Stimulated activated naive B cell treated with anti-CD40 and anti-IgM and Interleukin-4, amounts not matched to agents 10 μg/mL and 1 μg/mL and 100 μg/mL, for 72 hours (primary cell): Measurements from ENCODE around the gene IRF6.

Experiments
- ATAC-seq, 2 donors: fragments of 150-1000 bp; cut with Tn5 transposase; replicated peaks; 2 replicates each; pipeline ENCODE4 v1.10.0; 2021; ENCODE audit warnings: moderate library complexity in 1 of 2
- DNase-seq: peaks from one replicate; pipeline ENCODE4 v3.0.0; 2021
- H3K27ac Mint-ChIP-seq: one replicate; pipeline ENCODE4 v1.8.0; 2022; ENCODE audit warnings: mild to moderate bottlenecking, mixed read lengths
- H3K27me3 Mint-ChIP-seq, 2 donors: one replicate each; pipeline ENCODE4 v1.8.0; 2022; ENCODE audit warnings: mixed read lengths in 2 of 2
- H3K36me3 Mint-ChIP-seq, 2 donors: one replicate each; pipeline ENCODE4 v1.8.0; 2022; ENCODE audit warnings: mixed read lengths in 2 of 2, mild to moderate bottlenecking in 1 of 2
- H3K4me1 Mint-ChIP-seq, 2 donors: one replicate each; pipeline ENCODE4 v1.8.0; 2022; ENCODE audit warnings: mixed read lengths in 2 of 2, mild to moderate bottlenecking in 1 of 2
- H3K4me3 Mint-ChIP-seq, 2 donors: one replicate each; pipeline ENCODE4 v1.8.0; 2022; ENCODE audit warnings: mild to moderate bottlenecking in 2 of 2, mixed read lengths in 2 of 2, moderate library complexity in 1 of 2
- H3K9me3 Mint-ChIP-seq, 2 donors: one replicate each; pipeline ENCODE4 v1.8.0; 2022; ENCODE audit warnings: mixed read lengths in 2 of 2, mild to moderate bottlenecking in 1 of 2

IRF6 gene

DNA sequence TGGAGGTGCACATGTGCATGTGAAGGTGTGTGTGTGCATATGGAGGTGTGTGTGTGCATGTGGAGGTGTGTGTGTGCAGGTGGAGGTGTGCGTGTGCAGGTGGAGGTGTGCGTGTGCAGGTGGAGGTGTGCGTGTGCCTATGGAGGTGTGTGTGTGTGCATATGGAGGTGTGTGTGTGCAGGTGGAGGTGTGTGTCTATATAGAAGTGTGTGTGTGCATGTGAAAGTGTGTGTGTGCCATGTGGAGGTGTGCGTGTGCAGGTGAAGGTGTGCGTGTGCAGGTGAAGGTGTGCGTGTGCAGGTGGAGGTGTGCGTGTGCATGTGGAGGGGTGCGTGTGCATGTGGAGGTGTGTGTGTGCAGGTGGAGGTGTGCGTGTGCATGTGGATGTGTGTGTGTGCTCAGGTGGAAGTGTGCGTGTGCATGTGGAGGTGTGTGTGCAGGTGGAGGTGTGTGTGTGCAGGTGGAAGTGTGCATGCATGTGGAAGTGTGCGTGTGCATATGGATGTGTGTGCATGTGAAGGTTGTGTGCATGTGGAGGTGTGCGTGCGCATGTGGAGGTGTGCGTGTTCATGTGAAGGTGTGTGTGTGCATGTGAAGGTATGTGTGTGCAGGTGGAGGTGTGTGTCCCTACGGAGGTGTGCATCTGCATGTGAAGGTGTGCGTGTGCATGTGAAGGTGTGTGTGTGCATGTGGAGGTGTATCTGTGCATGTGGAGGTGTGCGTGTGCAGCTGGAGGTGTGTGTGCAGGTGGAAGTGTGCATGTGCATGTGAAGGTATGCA is 35.1 kb downstream of the IRF6 start:
- no peak for ATAC-seq
- Mint-ChIP-seq H3K36me3 (peaks cover 40 to 47% of the 10 kb centered on the region in 2 donors), H3K4me1 (peaks cover 12 to 47% of the 10 kb centered on the region in 2 donors), H3K27me3 (no peaks in the 10 kb centered on the region), H3K9me3 (no peaks in the 10 kb centered on the region), H3K4me3 (no peak overlapping the region), H3K27ac (no peak overlapping the region)
- DNase-seq, result no peak

DNA sequence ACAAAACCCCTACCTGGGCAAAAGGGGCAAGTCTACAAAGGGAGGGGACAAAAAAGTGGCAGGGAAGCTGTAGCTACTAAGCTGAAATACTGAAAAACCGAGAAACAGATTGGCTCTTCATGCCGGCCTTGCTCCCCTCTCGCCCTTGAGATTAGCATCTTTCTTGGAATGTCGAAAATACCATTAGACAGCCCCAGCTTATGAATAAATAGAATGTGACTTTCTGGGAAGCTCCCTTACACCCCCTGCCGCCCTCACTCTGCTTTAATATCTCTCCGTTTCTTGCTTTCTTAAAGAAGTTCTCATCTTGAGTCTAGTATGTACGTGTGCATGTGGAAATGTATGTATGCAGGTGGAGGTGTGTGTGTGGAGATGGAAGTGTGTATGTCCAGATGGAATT is 36.0 kb downstream of the IRF6 start:
- peaks cover 12 to 41% of the 10 kb centered on the region in 2 donors for H3K4me1 Mint-ChIP-seq
- H3K4me3 Mint-ChIP-seq, result no peak overlapping the region
- H3K36me3 Mint-ChIP-seq, result peaks cover 35 to 40% of the 10 kb centered on the region in 2 donors
- no peaks in the 10 kb centered on the region for H3K9me3 Mint-ChIP-seq
- no peak for ATAC-seq
- no peaks in the 10 kb centered on the region for H3K27me3 Mint-ChIP-seq
- no peak overlapping the region for H3K27ac Mint-ChIP-seq
- DNase-seq, result no peak

DNA sequence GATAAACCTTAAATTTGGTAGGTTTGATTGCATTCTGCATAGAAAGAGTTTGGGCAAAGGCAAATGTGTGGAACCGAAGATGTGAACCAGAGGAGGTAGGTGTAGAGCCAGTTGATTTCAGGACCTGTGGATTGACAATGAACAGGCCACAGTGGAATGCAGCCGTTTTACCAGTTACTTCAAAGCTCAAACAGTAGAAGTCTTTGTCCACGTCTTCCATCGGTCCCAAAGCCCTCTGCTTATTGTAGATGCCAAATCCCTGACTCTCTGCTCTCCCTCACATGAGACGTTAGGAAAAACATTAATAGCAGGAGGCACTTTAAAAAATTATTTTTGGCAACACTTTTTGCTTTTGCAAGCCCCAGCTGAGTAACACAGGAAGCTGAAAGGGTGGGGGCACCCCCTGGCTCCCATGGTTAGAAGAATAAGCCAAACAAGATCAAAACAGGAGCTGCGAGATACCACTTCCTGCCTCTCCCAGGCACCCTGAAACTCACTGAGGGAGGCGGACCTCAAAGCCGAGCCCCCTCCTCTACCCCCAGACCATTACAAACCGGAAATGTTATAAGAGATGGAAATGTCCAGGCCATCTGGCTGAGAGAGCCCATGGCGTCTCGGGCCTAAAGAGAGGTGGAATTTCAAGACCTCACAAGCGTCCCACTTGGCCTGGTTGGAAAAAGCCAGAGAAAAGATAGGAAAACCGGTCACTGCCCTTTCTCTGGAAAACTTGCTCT is 36.6 kb downstream of the IRF6 start:
- H3K4me3 Mint-ChIP-seq, result no peak overlapping the region
- peaks cover 32 to 37% of the 10 kb centered on the region in 2 donors for H3K36me3 Mint-ChIP-seq
- H3K9me3 Mint-ChIP-seq, result no peaks in the 10 kb centered on the region
- H3K27me3 Mint-ChIP-seq, result no peaks in the 10 kb centered on the region
- peaks cover 12 to 36% of the 10 kb centered on the region in 2 donors for H3K4me1 Mint-ChIP-seq
- DNase-seq (peak; percentile 39), ATAC-seq (peak; percentile 60 to 67)
- no peak overlapping the region for H3K27ac Mint-ChIP-seq

DNA sequence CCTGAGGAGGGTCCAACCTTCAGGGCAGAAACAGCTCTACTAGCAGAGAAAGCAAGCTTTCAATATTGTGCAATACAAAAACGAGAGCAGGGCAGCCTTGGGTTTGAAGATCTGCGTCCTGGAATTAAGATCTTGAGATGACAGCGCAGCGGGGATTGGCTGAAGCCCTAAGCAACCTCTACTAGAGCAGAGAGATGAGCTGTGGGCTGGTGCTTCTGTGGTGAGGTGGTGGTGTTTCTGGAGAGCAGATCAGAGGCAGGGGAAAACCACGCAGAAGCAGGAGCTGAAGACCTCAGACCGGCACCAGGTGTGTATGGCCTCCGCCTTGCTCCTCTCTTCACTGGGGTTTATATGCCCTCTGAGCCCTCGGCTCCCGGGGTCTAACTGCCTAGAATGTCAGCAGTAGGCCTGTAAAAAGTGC is 37.6 kb downstream of the IRF6 start:
- Mint-ChIP-seq H3K27ac (no peak overlapping the region), H3K27me3 (no peaks in the 10 kb centered on the region), H3K36me3 (peaks cover 36 to 38% of the 10 kb centered on the region in 2 donors), H3K4me3 (no peak overlapping the region), H3K9me3 (no peaks in the 10 kb centered on the region), H3K4me1 (peaks cover 12 to 34% of the 10 kb centered on the region in 2 donors)
- DNase-seq (peak; percentile 77), ATAC-seq (peak; percentile 95)

DNA sequence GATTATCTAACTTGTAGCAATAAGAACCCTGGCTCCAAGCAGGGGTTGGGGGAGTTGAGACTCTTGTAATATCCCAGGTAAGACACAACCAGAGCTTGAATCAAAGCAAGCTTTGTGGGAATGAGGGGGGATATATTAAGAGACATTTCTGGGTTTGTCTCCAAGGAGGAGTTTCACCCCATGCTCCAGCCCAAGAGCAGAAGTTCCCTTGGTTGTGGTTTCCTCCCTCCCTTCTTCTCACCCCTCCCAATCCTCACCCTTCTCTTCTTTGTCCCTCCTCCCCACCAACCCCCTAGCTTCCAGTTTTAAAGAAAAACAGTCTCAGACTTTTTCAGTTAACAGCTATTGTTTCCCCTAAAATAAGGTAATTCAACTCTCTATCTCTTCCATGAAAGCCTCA is 38.2 kb downstream of the IRF6 start:
- no peak for DNase-seq
- Mint-ChIP-seq H3K36me3 (peaks cover 38 to 39% of the 10 kb centered on the region in 2 donors), H3K9me3 (no peaks in the 10 kb centered on the region), H3K4me3 (no peak overlapping the region), H3K27me3 (no peaks in the 10 kb centered on the region), H3K4me1 (peaks cover 15 to 33% of the 10 kb centered on the region in 2 donors), H3K27ac (no peak overlapping the region)
- no peak for ATAC-seq

DNA sequence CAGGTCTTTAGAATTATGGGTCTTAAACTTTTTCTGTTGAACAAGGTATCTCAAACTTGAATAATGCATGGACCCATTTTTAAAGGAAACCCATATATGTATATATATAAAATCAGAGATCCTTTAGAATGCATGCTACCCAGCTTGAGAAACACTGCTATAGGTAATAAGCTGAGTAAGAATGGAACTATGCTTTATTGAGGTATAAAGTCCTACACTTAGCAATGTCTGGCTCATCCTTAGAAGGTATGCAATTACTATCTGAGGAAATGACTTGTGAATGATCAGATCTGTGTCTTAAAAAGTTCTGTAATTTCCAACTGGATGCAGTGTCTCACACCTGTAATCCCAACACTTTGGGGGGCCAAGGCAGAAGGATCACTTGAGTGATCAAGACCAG is 38.8 kb downstream of the IRF6 start:
- H3K4me1 Mint-ChIP-seq, result peaks cover 21 to 33% of the 10 kb centered on the region in 2 donors
- no peak overlapping the region for H3K27ac Mint-ChIP-seq
- peaks cover 44 to 45% of the 10 kb centered on the region in 2 donors for H3K36me3 Mint-ChIP-seq
- DNase-seq (no peak), ATAC-seq (no peak)
- no peaks in the 10 kb centered on the region for H3K9me3 Mint-ChIP-seq
- no peak overlapping the region for H3K4me3 Mint-ChIP-seq
- no peaks in the 10 kb centered on the region for H3K27me3 Mint-ChIP-seq

DNA sequence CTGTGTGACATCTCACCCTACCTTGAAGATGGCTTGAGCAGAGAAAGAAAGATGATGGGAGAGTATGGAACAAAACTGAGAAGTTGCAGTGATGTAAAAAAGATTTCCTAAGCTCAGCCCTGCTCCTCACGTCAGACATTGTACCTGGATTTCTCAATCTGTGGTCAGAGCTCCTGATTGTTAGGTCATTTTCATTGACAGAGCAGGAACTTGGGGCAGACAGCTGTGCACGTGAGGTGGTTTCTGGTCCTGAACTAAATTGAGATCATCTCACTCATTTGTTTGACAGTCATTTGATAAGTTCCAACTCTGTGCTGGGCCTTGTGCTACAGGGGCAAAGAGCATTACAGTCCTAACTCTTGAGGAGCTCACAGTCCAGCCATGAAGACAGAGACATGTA is 39.9 kb downstream of the IRF6 start:
- no peak for DNase-seq
- Mint-ChIP-seq H3K27ac (peak overlapping the region; percentile 81), H3K9me3 (no peaks in the 10 kb centered on the region), H3K36me3 (peaks cover 53 to 54% of the 10 kb centered on the region in 2 donors), H3K4me3 (no peak overlapping the region), H3K27me3 (no peaks in the 10 kb centered on the region), H3K4me1 (peaks cover 32 to 38% of the 10 kb centered on the region in 2 donors)
- no peak for ATAC-seq

DNA sequence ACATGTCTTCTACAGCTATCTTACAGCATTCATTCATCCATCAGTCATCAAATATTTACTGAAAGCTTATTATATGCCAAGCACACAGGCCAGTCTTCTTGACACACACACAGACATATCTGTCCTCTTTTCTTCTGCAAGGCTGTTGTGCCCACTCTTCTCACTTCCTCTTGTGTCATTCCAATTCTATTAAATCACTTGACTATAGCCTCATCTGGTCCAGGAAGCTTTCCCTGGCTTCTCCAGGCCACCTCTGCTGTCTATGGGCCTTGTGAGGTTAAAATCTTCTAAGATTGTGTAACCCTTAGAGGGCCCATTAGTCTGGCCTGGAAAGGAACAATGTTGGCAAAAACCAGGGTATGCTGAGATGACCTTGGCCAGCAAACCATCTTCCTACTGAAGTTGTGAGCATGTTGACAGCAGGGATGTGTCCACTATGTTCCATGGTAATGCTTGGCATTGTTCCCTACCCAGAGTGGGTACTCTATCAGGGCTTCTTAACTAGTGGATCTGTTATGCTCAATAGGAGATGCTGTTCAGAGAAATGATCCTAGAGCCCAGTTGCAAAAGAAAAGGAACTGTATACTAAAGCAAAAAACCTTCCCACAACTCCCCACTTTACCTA is 44.8 kb downstream of the IRF6 start:
- Mint-ChIP-seq H3K4me1 (peaks cover 44 to 70% of the 10 kb centered on the region in 2 donors), H3K27ac (no peak overlapping the region), H3K9me3 (no peaks in the 10 kb centered on the region), H3K27me3 (no peaks in the 10 kb centered on the region), H3K36me3 (peaks cover 53 to 68% of the 10 kb centered on the region in 2 donors), H3K4me3 (no peak overlapping the region)
- ATAC-seq (no peak), DNase-seq (no peak)

DNA sequence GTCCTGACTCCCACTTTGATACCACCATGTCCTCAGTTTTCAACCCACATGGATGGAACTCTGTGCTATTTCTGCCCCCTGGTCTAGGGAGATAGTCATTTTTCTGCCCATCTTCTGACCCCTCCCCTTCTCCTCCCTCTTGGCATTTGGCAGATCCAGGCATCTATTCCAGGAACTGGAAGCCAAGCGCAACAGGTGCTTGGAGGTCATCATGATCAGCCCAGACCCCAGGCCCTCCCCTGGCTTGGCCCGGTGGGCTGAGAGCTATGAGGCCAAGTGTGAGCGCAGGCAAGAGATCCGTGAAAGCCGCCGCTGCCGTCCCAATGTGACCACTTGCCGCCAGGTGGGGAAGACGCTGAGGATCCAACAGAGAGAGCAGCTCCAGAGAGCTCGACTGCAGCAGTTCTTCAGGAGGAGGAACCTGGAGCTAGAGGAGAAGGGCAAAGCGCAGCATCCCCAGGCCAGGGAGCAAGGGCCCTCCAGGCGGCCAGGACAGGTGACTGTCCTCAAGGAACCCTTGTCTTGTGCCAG is 46.0 kb downstream of the IRF6 start:
- Mint-ChIP-seq H3K27me3 (no peaks in the 10 kb centered on the region), H3K9me3 (peaks cover 0 to 3% of the 10 kb centered on the region in 2 donors), H3K36me3 (peaks cover 49 to 63% of the 10 kb centered on the region in 2 donors), H3K4me3 (no peak overlapping the region), H3K4me1 (peaks cover 51 to 79% of the 10 kb centered on the region in 2 donors), H3K27ac (peak overlapping the region; percentile 78)
- DNase-seq (no peak), ATAC-seq (no peak)

DNA sequence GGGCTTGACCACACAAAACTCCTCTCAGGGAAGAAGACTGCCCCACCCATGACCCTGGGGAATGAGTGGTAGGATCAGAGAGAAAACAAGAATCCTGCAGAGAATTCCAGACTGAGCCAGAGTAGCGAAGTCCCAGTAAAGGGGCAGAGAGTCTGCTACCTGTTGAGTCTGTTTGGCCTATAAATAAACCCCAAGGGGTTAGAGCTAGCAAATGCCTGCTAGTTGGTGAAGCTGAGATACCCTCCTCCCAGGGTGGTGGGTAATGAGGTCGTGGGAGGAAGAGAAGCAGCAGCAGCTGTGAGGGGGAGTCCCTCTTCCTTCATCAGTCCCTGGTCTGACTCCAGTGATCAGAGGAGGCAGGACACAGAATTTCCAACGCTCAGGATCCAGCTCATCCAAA is 47.5 kb downstream of the IRF6 start:
- peaks cover 42 to 53% of the 10 kb centered on the region in 2 donors for H3K36me3 Mint-ChIP-seq
- H3K9me3 Mint-ChIP-seq, result peaks cover 0 to 4% of the 10 kb centered on the region in 2 donors
- no peak for DNase-seq
- peaks cover 50 to 80% of the 10 kb centered on the region in 2 donors for H3K4me1 Mint-ChIP-seq
- H3K27me3 Mint-ChIP-seq, result no peaks in the 10 kb centered on the region
- peak overlapping the region; percentile 69 to 71 for H3K4me3 Mint-ChIP-seq
- ATAC-seq, result no peak
- peak overlapping the region; percentile 89 for H3K27ac Mint-ChIP-seq

DNA sequence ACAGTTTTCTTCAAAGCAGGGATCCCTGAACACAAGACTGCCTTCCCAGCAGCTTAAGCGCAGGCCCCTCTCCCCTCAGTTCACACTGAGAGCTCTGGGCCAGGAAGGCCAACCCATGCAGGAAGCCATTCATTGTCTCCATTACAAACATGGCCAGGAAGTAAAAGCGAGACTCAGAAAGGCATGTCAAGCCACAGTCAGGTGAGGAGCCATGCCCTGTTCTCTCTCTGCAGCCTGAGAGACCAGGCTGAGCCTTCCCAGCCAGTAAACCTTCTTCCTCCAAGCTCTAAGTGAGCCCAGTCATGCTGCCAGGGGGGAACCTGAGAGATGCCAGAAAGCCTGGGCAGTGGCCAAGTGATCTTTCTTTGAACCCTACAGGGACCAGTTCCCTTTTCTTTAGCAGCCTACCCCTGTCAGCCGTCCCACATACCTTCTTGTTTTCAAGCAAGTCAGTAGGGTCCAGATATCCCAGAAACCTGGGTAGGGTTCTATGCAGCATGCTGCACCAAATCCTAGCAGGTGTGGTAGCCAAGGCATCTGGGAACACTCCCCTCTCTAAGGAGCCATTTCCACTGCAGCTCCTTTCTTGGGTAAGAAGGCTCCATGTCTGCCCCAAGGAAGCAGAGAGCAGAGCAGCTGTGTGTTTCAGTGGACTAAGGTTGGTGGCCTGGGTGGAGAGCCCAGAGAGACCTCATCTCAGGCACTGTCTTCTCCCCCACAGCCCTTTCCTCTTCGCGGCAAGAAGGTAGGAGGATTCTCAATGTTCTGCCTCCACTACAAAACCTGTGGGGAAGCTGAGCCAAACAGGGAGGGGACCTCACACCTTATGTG is 49.1 kb downstream of the IRF6 start:
- Mint-ChIP-seq H3K36me3 (peaks cover 28 to 37% of the 10 kb centered on the region in 2 donors), H3K27me3 (no peaks in the 10 kb centered on the region), H3K9me3 (peaks cover 0 to 4% of the 10 kb centered on the region in 2 donors), H3K4me1 (peaks cover 52 to 77% of the 10 kb centered on the region in 2 donors), H3K27ac (peak overlapping the region; percentile 99), H3K4me3 (peak overlapping the region; percentile 91 to 98)
- peak; percentile 41 for DNase-seq
- ATAC-seq, result peak; percentile 64 to 66

DNA sequence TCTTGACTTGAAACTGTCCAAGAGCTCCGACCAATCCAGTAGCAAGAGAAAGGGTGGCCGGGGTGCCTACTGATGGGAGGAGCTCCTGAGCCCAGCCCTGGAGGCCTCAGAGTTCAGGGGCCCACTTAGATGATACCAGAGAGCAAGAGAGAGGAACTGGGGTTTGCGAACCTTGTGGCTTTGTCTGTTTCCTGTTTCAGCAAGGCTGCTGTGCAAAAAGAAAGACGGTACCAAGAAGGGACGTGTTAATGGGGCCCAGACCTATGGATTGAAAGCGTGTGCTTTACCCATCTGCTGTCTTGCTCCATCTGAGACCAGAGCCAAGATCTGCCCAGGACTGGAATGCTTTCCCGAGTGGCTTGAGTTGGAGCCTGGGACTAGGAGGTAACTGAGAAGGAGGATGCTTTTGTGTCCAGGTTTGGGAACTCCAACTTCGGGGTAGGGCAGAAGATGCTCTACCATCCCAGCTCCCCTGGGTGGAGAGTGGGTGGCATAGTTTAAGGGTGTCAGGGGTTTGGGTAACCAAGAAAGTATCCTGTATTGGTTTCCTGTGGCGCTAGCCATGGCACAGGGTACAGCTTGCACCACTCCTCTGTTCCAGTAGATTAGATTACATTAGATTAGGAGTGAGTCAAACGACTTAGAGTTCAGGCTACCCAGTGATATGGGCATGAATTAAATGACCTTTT is 49.9 kb downstream of the IRF6 start, which contains the start of gene TRAF3IP3:
TRAF3IP3 (plus strand) TSS at position 128 of the 689 bp plus-strand sequence. CDS start 3,987 bp downstream, outside the sequence.
- Mint-ChIP-seq H3K4me3 (peak within 1 kb of the TSS; percentile 91 to 98), H3K4me1 (peaks cover 51 to 77% of the 10 kb centered on the region in 2 donors), H3K9me3 (peaks cover 0 to 4% of the 10 kb centered on the region in 2 donors), H3K27me3 (no peaks in the 10 kb centered on the region), H3K36me3 (peaks cover 22 to 31% of the 10 kb centered on the region in 2 donors), H3K27ac (peak within 1 kb of the TSS; percentile 99)
- DNase-seq, result peak; percentile 79
- ATAC-seq, result peak; percentile 84 to 85

DNA sequence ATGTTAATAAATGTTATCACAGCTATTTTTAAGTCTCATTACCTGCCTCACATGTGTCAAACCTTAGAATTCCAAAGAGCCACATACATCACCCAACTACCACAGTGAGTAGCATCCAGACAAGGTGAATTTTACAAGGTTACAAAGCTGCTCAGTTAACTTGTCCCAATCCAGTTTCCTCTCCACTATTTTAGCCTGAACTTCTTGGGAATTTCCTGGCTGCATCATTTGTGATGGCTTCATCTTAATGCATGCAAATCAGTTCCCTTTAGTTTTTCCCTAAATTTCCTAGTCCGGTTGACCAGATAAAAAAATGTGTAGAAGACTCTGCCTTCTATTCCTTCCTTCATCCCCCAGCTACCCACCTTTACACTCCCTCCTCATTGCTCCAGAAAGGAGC is 50.7 kb downstream of the IRF6 start:
- peak overlapping the region; percentile 99 for H3K27ac Mint-ChIP-seq
- DNase-seq (no peak), ATAC-seq (no peak)
- peak overlapping the region; percentile 91 to 98 for H3K4me3 Mint-ChIP-seq
- peaks cover 0 to 4% of the 10 kb centered on the region in 2 donors for H3K9me3 Mint-ChIP-seq
- H3K36me3 Mint-ChIP-seq, result peaks cover 19 to 24% of the 10 kb centered on the region in 2 donors
- H3K27me3 Mint-ChIP-seq, result no peaks in the 10 kb centered on the region
- peaks cover 48 to 70% of the 10 kb centered on the region in 2 donors for H3K4me1 Mint-ChIP-seq
